Upper lobe of left lung (tissue), 6 donors: ENCODE measurements around the gene OR2A14. TPM values are rescaled to one million over a fixed set of nuclear protein-coding genes. Genes with fewer than 3 reads are reported as not detected.

Source experiments
- ATAC-seq, 2 donors: fragments of 200-7000 bp; cut with Tn5 transposase; one replicate each; pipeline ENCODE4 v1.9.1; 2022; ENCODE audit warnings: mild to moderate bottlenecking in 2 of 2, moderate library complexity in 2 of 2; ENCODE audit not compliant: low FRiP score in 2 of 2
- DNase-seq, 2 donors: peaks; one replicate each; pipeline ENCODE4 v3.0.0-alpha.2; 2019 to 2020
- H3K27ac ChIP-seq, 4 donors: fragments of 200-600 bp; sonication (generic); one replicate each; pipeline ENCODE4 v1.5.1; 2016 to 2019
- H3K27me3 ChIP-seq, 4 donors: fragments of 200-600 bp; sonication (generic); one replicate each; pipeline ENCODE4 v1.5.1; 2017 to 2019
- H3K36me3 ChIP-seq, 4 donors: fragments of 200-600 bp; sonication (generic); one replicate each; pipeline ENCODE4 v1.5.1; 2016 to 2019
- H3K4me1 ChIP-seq, 4 donors: fragments of 200-600 bp; sonication (generic); one replicate each; pipeline ENCODE4 v1.5.1; 2018 to 2019
- H3K4me3 ChIP-seq, 4 donors: fragments of 200-600 bp; sonication (generic); one replicate each; pipeline ENCODE4 v1.5.1; 2017 to 2019; ENCODE audit warnings: mild to moderate bottlenecking in 2 of 4, moderate library complexity in 1 of 4
- H3K9me3 ChIP-seq, 4 donors: fragments of 200-600 bp; sonication (generic); one replicate each; pipeline ENCODE4 v1.5.1; 2018 to 2019
- CTCF ChIP-seq, 6 experiments: fragments of 450-650 bp in 4 of 6; fragments of 200-600 bp in 2 of 6; sonication (generic) in 2 of 6; IDR thresholded peaks; one replicate each; pipeline ENCODE4 v1.5.1; 2016 to 2019; ENCODE audit warnings: antibody characterized with exemption in 6 of 6
- EP300 ChIP-seq, 4 donors: sonication (generic); formaldehyde crosslinking; IDR thresholded peaks; one replicate each; pipeline ENCODE4 v1.5.1; 2017; ENCODE audit warnings: antibody characterized with exemption in 4 of 4, control low read depth in 2 of 4
- POLR2A ChIP-seq, 4 donors: fragments of 450-650 bp; IDR thresholded peaks; one replicate each; pipeline ENCODE4 v1.5.1; 2016 to 2017; ENCODE audit warnings: antibody characterized with exemption in 4 of 4, mild to moderate bottlenecking in 2 of 4
- POLR2AphosphoS5 ChIP-seq, 2 donors: sonication (generic); formaldehyde crosslinking; IDR thresholded peaks; one replicate each; pipeline ENCODE4 v1.5.1; 2017; ENCODE audit warnings: antibody characterized with exemption in 2 of 2
- WGBS, 2 donors: methylation state at CpG; one replicate each; pipeline ENCODE4 v1.1.5; 2017 to 2018; 5-methylcytosine and 5-hydroxymethylcytosine counted together
- total RNA-seq, 6 donors: library from RNA; depleted of rRNA in 4 of 6; stranded (reverse); fragments of >200 nt in 4 of 6; gene quantifications; one replicate each; pipeline versions ENCODE4 v1.1.0 to v1.2.1, GENCODE V29; 2016 to 2021
- donor health status: DM: no; HTN: no; CAD: no; lungs with moderate emphysema.
- donor health status: DM: no; HTN: yes; CAD: no; lungs with severe emphysema.

OR2A14 gene
- total RNA-seq, 6 donors from 2014 or later: not detected

GRCh38 chr7:144134116-144134515 lies 11.1 kb downstream of the OR2A14 start:
- Histone ChIP-seq H3K4me3 (no peak overlapping the region), H3K36me3 (no peaks in the 10 kb centered on the region), H3K27ac (no peak overlapping the region), H3K9me3 (no peaks in the 10 kb centered on the region), H3K4me1 (no peaks in the 10 kb centered on the region), H3K27me3 (no peaks in the 10 kb centered on the region)
- TF ChIP-seq EP300 (IDR thresholded peaks at IDR 0.05) (no peak), CTCF (IDR thresholded peaks at IDR 0.05) (no peak), POLR2A (IDR thresholded peaks at IDR 0.05) (no peak), POLR2AphosphoS5 (IDR thresholded peaks at IDR 0.05) (no peak)
- 57 to 73% methylated on average over 1 of the region's 1 CpG for WGBS, 2 donors
- ATAC-seq (no peak), DNase-seq (no peak)

- Histone ChIP-seq H3K4me1 (no peaks in the 10 kb centered on the region), H3K9me3 (no peaks in the 10 kb centered on the region), H3K27me3 (no peaks in the 10 kb centered on the region), H3K27ac (no peak overlapping the region), H3K4me3 (no peak overlapping the region), H3K36me3 (no peaks in the 10 kb centered on the region)
- WGBS, 2 donors: 69 to 73% methylated on average over 1 of the region's 1 CpG
- no peak for ATAC-seq
- DNase-seq: no peak
- no peak for TF ChIP-seq CTCF (IDR thresholded peaks at IDR 0.05)
- no peak for TF ChIP-seq EP300 (IDR thresholded peaks at IDR 0.05)
- no peak for TF ChIP-seq POLR2A (IDR thresholded peaks at IDR 0.05)
- TF ChIP-seq POLR2AphosphoS5 (IDR thresholded peaks at IDR 0.05): no peak
These were observed 14.5 kb downstream of the OR2A14 start for GRCh38 chr7:144137501-144137900.

- ATAC-seq (no peak), DNase-seq (no peak)
- Histone ChIP-seq H3K4me1 (no peaks in the 10 kb centered on the region), H3K4me3 (no peak overlapping the region), H3K36me3 (no peaks in the 10 kb centered on the region), H3K27me3 (no peaks in the 10 kb centered on the region), H3K27ac (no peak overlapping the region), H3K9me3 (peaks cover 0 to 2% (median under 1%) of the 10 kb centered on the region in 4 donors)
- 78 to 94% methylated on average over 3 of the region's 3 CpGs for WGBS, 2 donors
- TF ChIP-seq EP300 (IDR thresholded peaks at IDR 0.05) (no peak), POLR2AphosphoS5 (IDR thresholded peaks at IDR 0.05) (no peak), CTCF (IDR thresholded peaks at IDR 0.05) (no peak), POLR2A (IDR thresholded peaks at IDR 0.05) (no peak)
These were observed 19.2 kb downstream of the OR2A14 start for GRCh38 chr7:144142187-144142586.

- H3K27ac ChIP-seq: no peak overlapping the region
- no peak for DNase-seq
- no peaks in the 10 kb centered on the region for H3K27me3 ChIP-seq
- H3K36me3 ChIP-seq: no peaks in the 10 kb centered on the region
- H3K9me3 ChIP-seq: peaks cover 0 to 24% (median 10%) of the 10 kb centered on the region in 4 donors
- H3K4me3 ChIP-seq: no peak overlapping the region
- WGBS, 2 donors: 85 to 90% methylated on average over 3 of the region's 3 CpGs
- no peak for ATAC-seq
- H3K4me1 ChIP-seq: no peaks in the 10 kb centered on the region
- TF ChIP-seq CTCF (IDR thresholded peaks at IDR 0.05) (no peak), EP300 (IDR thresholded peaks at IDR 0.05) (no peak), POLR2AphosphoS5 (IDR thresholded peaks at IDR 0.05) (no peak), POLR2A (IDR thresholded peaks at IDR 0.05) (no peak)
These were observed 21.4 kb downstream of the OR2A14 start for GRCh38 chr7:144144426-144144825.

GRCh38 chr7:144148224-144148827 lies 25.4 kb downstream of the OR2A14 start:
- TF ChIP-seq EP300 (IDR thresholded peaks at IDR 0.05) (no peak), POLR2A (IDR thresholded peaks at IDR 0.05) (no peak), POLR2AphosphoS5 (IDR thresholded peaks at IDR 0.05) (no peak), CTCF (IDR thresholded peaks at IDR 0.05) (no peak)
- ATAC-seq: no peak
- Histone ChIP-seq H3K27me3 (no peaks in the 10 kb centered on the region), H3K9me3 (peaks cover 0 to 24% (median 17%) of the 10 kb centered on the region in 4 donors), H3K36me3 (no peaks in the 10 kb centered on the region), H3K27ac (no peak overlapping the region), H3K4me1 (no peaks in the 10 kb centered on the region), H3K4me3 (no peak overlapping the region)
- DNase-seq: no peak
- 79 to 82% methylated on average over 2 of the region's 2 CpGs for WGBS, 2 donors
